Stimulated activated naive CD4-positive, alpha-beta T cell treated with Interleukin-2 at 50 U/mL for 16 hours (primary cell): ENCODE measurements around the gene EIF1AX.
"Not testable (repeated sequence)": the region's sequence is repeated elsewhere in the genome, so short reads cannot be mapped to it uniquely, and the experiment has no call there.

ENCODE experiments used
- DNase-seq: peaks from one replicate; lab custom pipeline; 2025; lab: John Stamatoyannopoulos, UW

Gene EIF1AX

GRCh38 chrX:20141281-20142220 lies at the start of gene EIF1AX:
Gene EIF1AX (minus strand): TSS chrX:20141838. CDS start chrX:20141640, 198 bp downstream.
- peak; percentile 93 for DNase-seq

GRCh38 chrX:20189171-20189570 lies 47.5 kb upstream of the EIF1AX start:
- DNase-seq = no peak

GRCh38 chrX:20181598-20182329 lies 40.1 kb upstream of the EIF1AX start:
- DNase-seq = no peak

GRCh38 chrX:20177093-20177492 lies 35.5 kb upstream of the EIF1AX start:
- DNase-seq = no peak

GRCh38 chrX:20173856-20174255 lies 32.2 kb upstream of the EIF1AX start:
- DNase-seq = no peak

GRCh38 chrX:20173313-20173712 lies 31.7 kb upstream of the EIF1AX start:
- DNase-seq = no peak

- DNase-seq = no peak
Measured at GRCh38 chrX:20171887-20172286, 30.2 kb upstream of the EIF1AX start.

GRCh38 chrX:20162516-20162915 lies 20.9 kb upstream of the EIF1AX start:
- DNase-seq = not testable (repeated sequence)

GRCh38 chrX:20159797-20160385 lies 18.3 kb upstream of the EIF1AX start:
- DNase-seq = no peak

- no peak for DNase-seq
Measured at GRCh38 chrX:20151689-20152088, 10.1 kb upstream of the EIF1AX start.

GRCh38 chrX:20149326-20149725 lies 7.7 kb upstream of the EIF1AX start:
- no peak for DNase-seq

GRCh38 chrX:20147561-20147960 lies 5.9 kb upstream of the EIF1AX start:
- no peak for DNase-seq

- peak; percentile 0 for DNase-seq
Measured at GRCh38 chrX:20144491-20144890, 2.9 kb upstream of the EIF1AX start.

GRCh38 chrX:20143561-20143960 lies 1.9 kb upstream of the EIF1AX start:
- DNase-seq = no peak

GRCh38 chrX:20143111-20143510 lies 1.5 kb upstream of the EIF1AX start:
- DNase-seq = no peak

GRCh38 chrX:20140420-20140819 lies 1.2 kb downstream of the EIF1AX start:
- no peak for DNase-seq

- DNase-seq = no peak
Measured at GRCh38 chrX:20139966-20140365, 1.7 kb downstream of the EIF1AX start.

GRCh38 chrX:20135944-20136343 lies 5.7 kb downstream of the EIF1AX start:
- no peak for DNase-seq

GRCh38 chrX:20132666-20133065 lies 9.0 kb downstream of the EIF1AX start:
- DNase-seq = no peak

- DNase-seq = no peak
Measured at GRCh38 chrX:20130357-20130756, 11.3 kb downstream of the EIF1AX start.

- no peak for DNase-seq
Measured at GRCh38 chrX:20129547-20129946, 12.1 kb downstream of the EIF1AX start.

GRCh38 chrX:20128670-20129069 lies 13.0 kb downstream of the EIF1AX start:
- no peak for DNase-seq

- DNase-seq = not testable (repeated sequence)
Measured at GRCh38 chrX:20127440-20127839, 14.2 kb downstream of the EIF1AX start.
